Heart left ventricle (tissue), 13 donors: ENCODE data around the gene CTNNA3.

Experiments
- POLR2A ChIP-seq, 2 donors: fragments of 450-650 bp; IDR thresholded peaks; one replicate each; pipeline ENCODE4 v1.6.1; 2017; ENCODE audit warnings: antibody characterized with exemption in 2 of 2, mild to moderate bottlenecking in 2 of 2, moderate library complexity in 2 of 2
- TF ChIP-seq, protein P1 (sequence below), 12 donors: fragments of 200-600 bp; sonication (generic) in 4 of 12; IDR thresholded peaks; one replicate each; pipeline versions ENCODE4 v1.5.0 to v1.8.0; 2018 to 2022; ENCODE audit warnings: antibody characterized with exemption in 12 of 12, mild to moderate bottlenecking in 5 of 12
- donor health status: ischemic (EF 13 %, LVEDD 7.1; RV severe dilation, severe dysfunction).
- donor health status: DM: no; HTN: yes; CAD: no.
- donor health status: DM: no; HTN: no; CAD: no.
- donor health status: ischemic (EF 25% LVEDD 6.9; RV normal size, moderate dysfunction).
- donor health status: ischemic (EF 25% LVEDD 5.7; RV mildly dilated, moderate dysfunction).
- donor health status: ischemic (EF 35%, LVEDD 5.7; RV mildly dilated, moderate dysfunction).
- donor health status: nonischemic (EF 11% LVEDD 7.7; RV severe dilation, severe dysfunction).
- donor health status: DM: yes; HTN: yes; CAD: no.
- donor health status: PGD.
- donor health status: ischemic (EF 29% LVEDD 5.4; RV normal size, mild dysfunction).
- donor health status: nonischemic (EF 23%, LVEDD 6.1; RV moderate dilation, normal function).

DNA sequence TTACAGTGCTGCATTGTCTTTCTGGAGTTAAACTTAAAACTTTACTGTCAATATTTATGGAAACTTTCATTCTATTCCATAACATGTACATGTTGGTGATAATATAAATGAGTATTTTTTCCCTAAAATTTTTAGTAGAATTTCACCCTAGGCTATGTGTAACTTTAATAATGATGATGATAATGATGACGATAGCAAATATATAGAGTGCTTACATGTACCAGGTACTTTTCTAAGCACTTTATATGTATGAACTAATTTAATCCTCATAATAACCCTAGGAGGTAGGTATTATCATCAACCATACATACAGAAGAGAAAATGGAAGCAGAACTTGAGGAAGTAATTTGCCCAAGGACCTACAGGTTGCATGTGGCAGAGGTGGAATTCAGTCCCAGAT is 684.5 kb downstream of the CTNNA3 start:
- TF ChIP-seq, protein P1, sequence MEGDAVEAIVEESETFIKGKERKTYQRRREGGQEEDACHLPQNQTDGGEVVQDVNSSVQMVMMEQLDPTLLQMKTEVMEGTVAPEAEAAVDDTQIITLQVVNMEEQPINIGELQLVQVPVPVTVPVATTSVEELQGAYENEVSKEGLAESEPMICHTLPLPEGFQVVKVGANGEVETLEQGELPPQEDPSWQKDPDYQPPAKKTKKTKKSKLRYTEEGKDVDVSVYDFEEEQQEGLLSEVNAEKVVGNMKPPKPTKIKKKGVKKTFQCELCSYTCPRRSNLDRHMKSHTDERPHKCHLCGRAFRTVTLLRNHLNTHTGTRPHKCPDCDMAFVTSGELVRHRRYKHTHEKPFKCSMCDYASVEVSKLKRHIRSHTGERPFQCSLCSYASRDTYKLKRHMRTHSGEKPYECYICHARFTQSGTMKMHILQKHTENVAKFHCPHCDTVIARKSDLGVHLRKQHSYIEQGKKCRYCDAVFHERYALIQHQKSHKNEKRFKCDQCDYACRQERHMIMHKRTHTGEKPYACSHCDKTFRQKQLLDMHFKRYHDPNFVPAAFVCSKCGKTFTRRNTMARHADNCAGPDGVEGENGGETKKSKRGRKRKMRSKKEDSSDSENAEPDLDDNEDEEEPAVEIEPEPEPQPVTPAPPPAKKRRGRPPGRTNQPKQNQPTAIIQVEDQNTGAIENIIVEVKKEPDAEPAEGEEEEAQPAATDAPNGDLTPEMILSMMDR (IDR thresholded peaks at IDR 0.05) = no peak
- TF ChIP-seq POLR2A (IDR thresholded peaks at IDR 0.05) = no peak
